SK-N-SH (cell line): ENCODE results near the gene SRGAP1. TPM values are rescaled to one million over a fixed set of nuclear protein-coding genes. Genes with fewer than 3 reads are reported as not detected.

Experiments used
- CTCF ChIA-PET: fragments of 300-600, 350-600 bp; formaldehyde crosslinking; extraction: SDS; loops from one replicate; lab custom pipeline; 2021; lab: Yijun Ruan, JAX
- POLR2A ChIA-PET: fragments of 350-600 bp; sonication (Branson Sonifier 250); formaldehyde crosslinking; extraction: SDS; loops from one replicate; lab custom pipeline; 2020; ENCODE audit warnings: antibody characterized with exemption, inconsistent platforms; lab: Yijun Ruan, JAX
- DNase-seq: peaks from one replicate; pipeline ENCODE4 v3.0.0; 2012
- H2AFZ ChIP-seq: fragments of 200-600 bp; sonication (generic); 2 replicates; pipeline ENCODE4 v1.8.1; 2016; ENCODE audit warnings: antibody characterized with exemption, mild to moderate bottlenecking, low read depth
- H3F3A ChIP-seq: fragments of 200-600 bp; sonication (generic); replicated peaks from 2 replicates; pipeline ENCODE3; 2016; ENCODE audit warnings: antibody characterized with exemption, mild to moderate bottlenecking; ENCODE audit not compliant: insufficient read depth
- H3K27ac ChIP-seq, 2 experiments: fragments of 200-500 bp in 1 of 2; fragments of 200-600 bp in 1 of 2; sonication (Bioruptor generic) in 1 of 2; sonication (generic), shearing (Covaris generic) in 1 of 2; 2 replicates each; pipeline versions ENCODE4 v1.5.1 to v1.6.1; 2014 to 2016; ENCODE audit warnings: low read depth in 2 of 2, inconsistent platforms in 1 of 2, low read length in 1 of 2, mild to moderate bottlenecking in 1 of 2, mixed read lengths in 1 of 2
- H3K27me3 ChIP-seq: fragments of 200-600 bp; sonication (generic), shearing (Covaris generic); 2 replicates; pipeline ENCODE4 v1.6.1; 2016; ENCODE audit warnings: mixed run types; ENCODE audit not compliant: insufficient read depth
- H3K36me3 ChIP-seq, 2 experiments: fragments of 200-500 bp in 1 of 2; fragments of 200-600 bp in 1 of 2; sonication (Bioruptor generic) in 1 of 2; sonication (generic) in 1 of 2; replicated peaks in 1 of 2; 2 replicates each; pipeline versions ENCODE3 to v1.5.1; 2014 to 2016; ENCODE audit warnings: low read length in 1 of 2, mild to moderate bottlenecking in 1 of 2; ENCODE audit not compliant: insufficient read depth in 2 of 2, control insufficient read depth in 1 of 2
- H3K4me1 ChIP-seq, 2 experiments: fragments of 200-500 bp in 1 of 2; fragments of 200-600 bp in 1 of 2; sonication (Bioruptor generic) in 1 of 2; sonication (generic), shearing (Covaris generic) in 1 of 2; 2 replicates each; pipeline versions ENCODE4 v1.5.1 to v1.6.1; 2014 to 2016; ENCODE audit warnings: low read depth in 1 of 2, low read length in 1 of 2, mixed run types in 1 of 2; ENCODE audit not compliant: insufficient read depth in 2 of 2, control insufficient read depth in 1 of 2
- H3K4me2 ChIP-seq: fragments of 200-600 bp; sonication (generic), shearing (Covaris generic); 2 replicates; pipeline ENCODE4 v1.6.1; 2017; ENCODE audit warnings: mixed run types
- H3K4me3 ChIP-seq, 2 experiments: fragments of 200-500 bp in 1 of 2; fragments of 200-600 bp in 1 of 2; sonication (Bioruptor generic) in 1 of 2; sonication (generic), shearing (Covaris generic) in 1 of 2; 2 replicates each; pipeline versions ENCODE4 v1.5.1 to v1.8.1; 2014 to 2016; ENCODE audit warnings: low read depth in 2 of 2, inconsistent platforms in 1 of 2, low read length in 1 of 2, mild to moderate bottlenecking in 1 of 2, mixed read lengths in 1 of 2, moderate library complexity in 1 of 2
- H3K79me2 ChIP-seq: fragments of 200-600 bp; sonication (generic); 2 replicates; pipeline ENCODE4 v1.8.1; 2017; ENCODE audit warnings: mild to moderate bottlenecking; ENCODE audit not compliant: insufficient read depth
- H3K9ac ChIP-seq: fragments of 200-600 bp; sonication (generic); 2 replicates; pipeline ENCODE4 v1.6.1; 2017; ENCODE audit warnings: mixed run types
- H3K9me2 ChIP-seq: fragments of 200-600 bp; sonication (generic); 2 replicates; pipeline ENCODE4 v1.6.1; 2017; ENCODE audit warnings: mixed run types
- H3K9me3 ChIP-seq: fragments of 200-600 bp; sonication (generic); 2 replicates; pipeline ENCODE4 v1.6.1; 2017; ENCODE audit warnings: mixed run types, mild to moderate bottlenecking, moderate library complexity
- H4K20me1 ChIP-seq: fragments of 200-600 bp; sonication (generic); 2 replicates; pipeline ENCODE4 v1.6.1; 2017; ENCODE audit warnings: mild to moderate bottlenecking, mixed run types; ENCODE audit not compliant: insufficient read depth
- CHD2 ChIP-seq: fragments of 150-350 bp; IDR thresholded peaks from 2 replicates; pipeline ENCODE4 v1.6.1; 2018; ENCODE audit warnings: low read length; ENCODE audit not compliant: partially characterized antibody
- CTCF ChIP-seq: fragments of 200-600 bp; sonication (generic); IDR thresholded peaks from 2 replicates; pipeline ENCODE4 v1.6.1; 2017; ENCODE audit warnings: antibody characterized with exemption, mild to moderate bottlenecking, moderate library complexity
- ELF1 ChIP-seq: IDR thresholded peaks from 2 replicates; pipeline ENCODE4 v1.4.0; 2012
- FOSL2 ChIP-seq: IDR thresholded peaks from 2 replicates; pipeline ENCODE4 v1.4.0; 2012; ENCODE audit warnings: low read depth, mild to moderate bottlenecking, moderate library complexity, borderline replicate concordance
- FOXM1 ChIP-seq: IDR thresholded peaks from 2 replicates; pipeline ENCODE4 v1.4.0; 2012; ENCODE audit warnings: low read depth, mild to moderate bottlenecking
- GABPA ChIP-seq: IDR thresholded peaks from 2 replicates; pipeline ENCODE4 v1.4.0; 2012; ENCODE audit warnings: low read depth, mild to moderate bottlenecking
- JUND ChIP-seq: IDR thresholded peaks from 2 replicates; pipeline ENCODE4 v1.4.0; 2012
- NFIC ChIP-seq: IDR thresholded peaks from 2 replicates; pipeline ENCODE4 v1.4.0; 2012; ENCODE audit warnings: borderline replicate concordance
- NRF1 ChIP-seq: IDR thresholded peaks from 2 replicates; pipeline ENCODE4 v1.6.1; 2012; ENCODE audit warnings: low read depth, mild to moderate bottlenecking, low read length
- POLR2AphosphoS5 ChIP-seq: IDR thresholded peaks from 2 replicates; pipeline ENCODE4 v1.6.1; 2012; ENCODE audit warnings: low read depth, low read length
- RXRA ChIP-seq: IDR thresholded peaks from 2 replicates; pipeline ENCODE4 v1.4.0; 2012; ENCODE audit warnings: low read depth, mild to moderate bottlenecking, borderline replicate concordance
- SIN3A ChIP-seq: IDR thresholded peaks from 2 replicates; pipeline ENCODE4 v1.6.1; 2012; ENCODE audit warnings: low read depth, mild to moderate bottlenecking, low read length, moderate library complexity, borderline replicate concordance
- SMC3 ChIP-seq: IDR thresholded peaks from 2 replicates; pipeline ENCODE4 v1.6.1; 2012; ENCODE audit warnings: low read depth, low read length, improper control_type of control experiment
- TCF12 ChIP-seq: IDR thresholded peaks from 2 replicates; pipeline ENCODE4 v1.4.0; 2012
- USF1 ChIP-seq: IDR thresholded peaks from 2 replicates; pipeline ENCODE4 v1.4.0; 2012; ENCODE audit warnings: low read depth, borderline replicate concordance
- WGBS: methylation state at CpG from one replicate; pipeline ENCODE4 v1.1.6; 2017; ENCODE audit warnings: low lambda C conversion rate; 5-methylcytosine and 5-hydroxymethylcytosine counted together
- polyA plus RNA-seq, 3 experiments: library from polyadenylated mRNA; depleted of rRNA; stranded (reverse); fragments of >200 nt; gene quantifications; 2 replicates each; pipeline ENCODE4 v1.2.3, GENCODE V29; 2012
- TF ChIP-seq, protein P1 (sequence below): fragments of 150-350 bp; IDR thresholded peaks from 2 replicates; pipeline ENCODE4 v1.6.1; 2017; ENCODE audit warnings: antibody characterized with exemption, low read length, low read depth, borderline replicate concordance
- TF ChIP-seq, protein P2 (sequence below): IDR thresholded peaks from 2 replicates; pipeline ENCODE4; 2012

Gene SRGAP1
- polyA plus RNA-seq, 1 of the 3 experiments (the other 2 are of a cell fraction), result 2.6 TPM

- Histone ChIP-seq H3K4me1 (peaks cover 3 to 13% of the 10 kb centered on the region in 2 experiments; a peak in 3 of 4 replicates), H3K9me2 (no peaks in the 10 kb centered on the region), H3K27ac (no peak overlapping the region; a peak in 1 of 4 replicates), H3K4me3 (no peak overlapping the region), H3K9me3 (no peaks in the 10 kb centered on the region), H3K9ac (no peak overlapping the region), H4K20me1 (no peaks in the 10 kb centered on the region), H3K79me2 (peaks cover 43% of the 10 kb centered on the region), H3K4me2 (no peak overlapping the region)
- 100% methylated on average over 1 of the region's 1 CpG for WGBS
- no peak for TF ChIP-seq CHD2
- no peak for TF ChIP-seq USF1
- no peak for TF ChIP-seq NFIC
- no peak for TF ChIP-seq ELF1
- no peak for TF ChIP-seq SMC3
- no peak for TF ChIP-seq GABPA
- no peak for TF ChIP-seq CTCF
- TF ChIP-seq JUND, result no peak
- no peak for TF ChIP-seq NRF1
- TF ChIP-seq, all 33 proteins: peak for 0
- no peaks in the 10 kb centered on the region for H3F3A ChIP-seq
- H3K27me3 ChIP-seq, result no peaks in the 10 kb centered on the region
- H3K36me3 ChIP-seq, result no peaks in the 10 kb centered on the region
- H2AFZ ChIP-seq, result no peak overlapping the region
- CTCF ChIA-PET, result interaction anchor here (0.9 to 1.1 kb wide), 2 partner anchors 19 to 50 kb away, joined by 3 to 5 read pairs; no protein-coding TSS in a partner anchor
- DNase-seq, result no peak
- POLR2A ChIA-PET, result interaction anchor here (0.6 kb wide), 1 partner anchor 199 kb away, joined by 5 read pairs; no protein-coding TSS in a partner anchor
These were observed 48.7 kb downstream of the SRGAP1 start for GRCh38 chr12:63893170-63893569.

GRCh38 chr12:63894132-63894531, 49.6 kb downstream of the SRGAP1 start:
- POLR2A ChIA-PET, result no interaction called here
- Histone ChIP-seq H3K79me2 (peaks cover 47% of the 10 kb centered on the region), H3K27me3 (no peaks in the 10 kb centered on the region), H3K4me2 (no peak overlapping the region), H3K4me1 (peaks cover 11 to 13% of the 10 kb centered on the region in 2 experiments; a peak in 3 of 4 replicates), H3K27ac (no peak overlapping the region), H2AFZ (no peak overlapping the region), H3F3A (no peaks in the 10 kb centered on the region), H3K9ac (no peak overlapping the region), H3K9me3 (no peaks in the 10 kb centered on the region), H3K36me3 (no peaks in the 10 kb centered on the region), H3K4me3 (no peak overlapping the region), H3K9me2 (no peaks in the 10 kb centered on the region), H4K20me1 (no peaks in the 10 kb centered on the region)
- TF ChIP-seq FOSL2 (no peak), JUND (no peak)
- CTCF ChIA-PET, result no interaction called here
- no peak for DNase-seq
- 91% methylated on average over 3 of the region's 3 CpGs for WGBS

- no peaks in the 10 kb centered on the region for H3K9me2 ChIP-seq
- no peaks in the 10 kb centered on the region for H3F3A ChIP-seq
- H3K4me1 ChIP-seq, result peaks cover 11 to 13% of the 10 kb centered on the region in 2 experiments; a peak in 3 of 4 replicates
- CTCF ChIA-PET, result no interaction called here
- no peaks in the 10 kb centered on the region for H4K20me1 ChIP-seq
- H3K4me2 ChIP-seq, result no peak overlapping the region
- no peaks in the 10 kb centered on the region for H3K27me3 ChIP-seq
- POLR2A ChIA-PET, result no interaction called here
- no peaks in the 10 kb centered on the region for H3K9me3 ChIP-seq
- no peak overlapping the region for H3K4me3 ChIP-seq
- no peak overlapping the region for H3K9ac ChIP-seq
- no peak overlapping the region for H2AFZ ChIP-seq
- no peak overlapping the region for H3K27ac ChIP-seq
- DNase-seq, result no peak
- H3K79me2 ChIP-seq, result peaks cover 41% of the 10 kb centered on the region
- no peaks in the 10 kb centered on the region for H3K36me3 ChIP-seq
- TF ChIP-seq FOXM1, result no peak
- no peak for TF ChIP-seq POLR2AphosphoS5
- TF ChIP-seq RXRA, result no peak
- no peak for TF ChIP-seq SIN3A
- TF ChIP-seq, protein P1, sequence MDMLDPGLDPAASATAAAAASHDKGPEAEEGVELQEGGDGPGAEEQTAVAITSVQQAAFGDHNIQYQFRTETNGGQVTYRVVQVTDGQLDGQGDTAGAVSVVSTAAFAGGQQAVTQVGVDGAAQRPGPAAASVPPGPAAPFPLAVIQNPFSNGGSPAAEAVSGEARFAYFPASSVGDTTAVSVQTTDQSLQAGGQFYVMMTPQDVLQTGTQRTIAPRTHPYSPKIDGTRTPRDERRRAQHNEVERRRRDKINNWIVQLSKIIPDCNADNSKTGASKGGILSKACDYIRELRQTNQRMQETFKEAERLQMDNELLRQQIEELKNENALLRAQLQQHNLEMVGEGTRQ, result no peak
- no peak for TF ChIP-seq GABPA
- no peak for TF ChIP-seq NRF1
- TF ChIP-seq, protein P2, sequence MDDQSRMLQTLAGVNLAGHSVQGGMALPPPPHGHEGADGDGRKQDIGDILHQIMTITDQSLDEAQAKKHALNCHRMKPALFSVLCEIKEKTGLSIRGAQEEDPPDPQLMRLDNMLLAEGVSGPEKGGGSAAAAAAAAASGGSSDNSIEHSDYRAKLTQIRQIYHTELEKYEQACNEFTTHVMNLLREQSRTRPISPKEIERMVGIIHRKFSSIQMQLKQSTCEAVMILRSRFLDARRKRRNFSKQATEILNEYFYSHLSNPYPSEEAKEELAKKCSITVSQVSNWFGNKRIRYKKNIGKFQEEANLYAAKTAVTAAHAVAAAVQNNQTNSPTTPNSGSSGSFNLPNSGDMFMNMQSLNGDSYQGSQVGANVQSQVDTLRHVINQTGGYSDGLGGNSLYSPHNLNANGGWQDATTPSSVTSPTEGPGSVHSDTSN, result no peak
- no peak for TF ChIP-seq JUND
- no peak for TF ChIP-seq TCF12
- no peak for TF ChIP-seq SMC3
These were observed 51.3 kb downstream of the SRGAP1 start for GRCh38 chr12:63895841-63896240.
